Nephron progenitor cell (in vitro differentiated cells): ENCODE measurements around the gene P3R3URF.

Experiments
- DNase-seq: peaks from one replicate; pipeline ENCODE4 v3.0.0; 2021
- H3K27ac Mint-ChIP-seq: 2 replicates; pipeline ENCODE4 v1.8.0; 2021; ENCODE audit warnings: mild to moderate bottlenecking, moderate library complexity, mixed read lengths
- H3K27me3 Mint-ChIP-seq: 2 replicates; pipeline ENCODE4 v1.8.0; 2021; ENCODE audit warnings: mild to moderate bottlenecking, low read depth, mixed read lengths; ENCODE audit not compliant: poor library complexity
- H3K36me3 Mint-ChIP-seq: 2 replicates; pipeline ENCODE4 v1.8.0; 2021; ENCODE audit warnings: low read depth, mixed read lengths
- H3K4me1 Mint-ChIP-seq: 2 replicates; pipeline ENCODE4 v1.8.0; 2021; ENCODE audit warnings: mixed read lengths
- H3K4me3 Mint-ChIP-seq: 2 replicates; pipeline ENCODE4 v1.8.0; 2021; ENCODE audit warnings: mild to moderate bottlenecking, moderate library complexity, mixed read lengths
- H3K9me3 Mint-ChIP-seq: 2 replicates; pipeline ENCODE4 v1.8.0; 2021; ENCODE audit warnings: mild to moderate bottlenecking, moderate library complexity, mixed read lengths
- CTCF ChIP-seq: fragments of 200-600 bp; sonication (generic); IDR thresholded peaks from 2 replicates; pipeline ENCODE4 v1.5.0; 2021; ENCODE audit warnings: antibody characterized with exemption

P3R3URF gene

GRCh38 chr1:46181343-46182260 lies 5.3 kb upstream of the P3R3URF start:
- Mint-ChIP-seq H3K9me3 (no peaks in the 10 kb centered on the region), H3K4me3 (no peak overlapping the region), H3K27me3 (no peaks in the 10 kb centered on the region), H3K36me3 (no peaks in the 10 kb centered on the region), H3K4me1 (peaks cover 13% of the 10 kb centered on the region), H3K27ac (peak overlapping the region; percentile 47)
- no peak for TF ChIP-seq CTCF
- DNase-seq: no peak

- no peaks in the 10 kb centered on the region for H3K36me3 Mint-ChIP-seq
Measured at GRCh38 chr1:46180082-46180616, 3.9 kb upstream of the P3R3URF start.

GRCh38 chr1:46179138-46180081 lies 3.1 kb upstream of the P3R3URF start:
- Mint-ChIP-seq H3K4me1 (peaks cover 13% of the 10 kb centered on the region), H3K27me3 (no peaks in the 10 kb centered on the region), H3K4me3 (no peak overlapping the region), H3K9me3 (no peaks in the 10 kb centered on the region), H3K36me3 (no peaks in the 10 kb centered on the region), H3K27ac (no peak overlapping the region)
- DNase-seq: peak; percentile 77
- peak; percentile 90 for TF ChIP-seq CTCF

More at GRCh38 chr1:46180082-46180616, 3.9 kb upstream of the P3R3URF start:
- Mint-ChIP-seq H3K27me3 (no peaks in the 10 kb centered on the region), H3K9me3 (no peaks in the 10 kb centered on the region), H3K27ac (no peak overlapping the region), H3K4me1 (peaks cover 13% of the 10 kb centered on the region), H3K4me3 (no peak overlapping the region)
- peak; percentile 35 for DNase-seq
- TF ChIP-seq CTCF: no peak

GRCh38 chr1:46175243-46175642 lies 1.0 kb downstream of the P3R3URF start:
- H3K27ac Mint-ChIP-seq: no peak overlapping the region
- H3K36me3 Mint-ChIP-seq: no peaks in the 10 kb centered on the region
- no peaks in the 10 kb centered on the region for H3K9me3 Mint-ChIP-seq
- peaks cover 5% of the 10 kb centered on the region for H3K4me1 Mint-ChIP-seq
- no peak for TF ChIP-seq CTCF
- no peak for DNase-seq
- peaks cover 11% of the 10 kb centered on the region for H3K27me3 Mint-ChIP-seq
- no peak overlapping the region for H3K4me3 Mint-ChIP-seq

GRCh38 chr1:46174448-46175231 lies 1.6 kb downstream of the P3R3URF start, which contains the start of gene TSPAN1:
TSS of gene TSPAN1 (plus strand) at chr1:46175087. CDS start at chr1:46181108, 6,021 bp downstream.
- Mint-ChIP-seq H3K27me3 (peaks cover 15% of the 10 kb centered on the region), H3K36me3 (no peaks in the 10 kb centered on the region), H3K4me3 (no peak within 1 kb of the TSS), H3K27ac (no peak within 1 kb of the TSS), H3K4me1 (peaks cover 5% of the 10 kb centered on the region), H3K9me3 (no peaks in the 10 kb centered on the region)
- no peak for DNase-seq
- TF ChIP-seq CTCF: no peak
